ENCODE measurements around the gene XKR7.
A peak's percentile ranks its signal among the peaks of the same experiment; 100 is the strongest.

The XKR7 gene

GRCh38 chr20:32021091-32021490 is 53.1 kb downstream of the XKR7 start:
- no peak overlapping the region for H3K4me3 ChIP-seq
- H3K27ac ChIP-seq = no peak overlapping the region
- no peak for DNase-seq (ENCODE audit: low spot score)
- TF ChIP-seq CTCF (IDR thresholded peaks at IDR 0.05) = no peak

GRCh38 chr20:32024683-32025295 is 56.8 kb downstream of the XKR7 start:
- H3K27ac ChIP-seq = no peak overlapping the region
- no peak for TF ChIP-seq CTCF (IDR thresholded peaks at IDR 0.05)

GRCh38 chr20:32027643-32028042 is 59.7 kb downstream of the XKR7 start:
- H3K27ac ChIP-seq = no peak overlapping the region
- no peak for DNase-seq (ENCODE audit: low spot score)
- H3K4me3 ChIP-seq = no peak overlapping the region
- no peak for TF ChIP-seq CTCF (IDR thresholded peaks at IDR 0.05)

More at GRCh38 chr20:32024683-32025295, 56.8 kb downstream of the XKR7 start:
- H3K4me3 ChIP-seq = no peak overlapping the region
- no peak for DNase-seq (ENCODE audit: low spot score)

GRCh38 chr20:32028647-32029372 is 60.9 kb downstream of the XKR7 start:
- H3K4me3 ChIP-seq = no peak overlapping the region
- TF ChIP-seq CTCF (IDR thresholded peaks at IDR 0.05) = no peak
- no peak for DNase-seq (ENCODE audit: low spot score)
- H3K27ac ChIP-seq = no peak overlapping the region

GRCh38 chr20:32029561-32029960 is 61.6 kb downstream of the XKR7 start:
- TF ChIP-seq CTCF (IDR thresholded peaks at IDR 0.05) = no peak
- Histone ChIP-seq H3K4me3 (no peak overlapping the region), H3K27ac (no peak overlapping the region)
- DNase-seq (ENCODE audit: low spot score) = no peak

- DNase-seq (ENCODE audit: low spot score) = peak; percentile 82
- Histone ChIP-seq H3K4me3 (peak overlapping the region; percentile 63), H3K27ac (no peak overlapping the region)
- peak; percentile 84 for TF ChIP-seq CTCF (IDR thresholded peaks at IDR 0.05)
These were observed 63.3 kb downstream of the XKR7 start for GRCh38 chr20:32031007-32031958.
